ENCODE measurements around the gene THSD4.

DNA sequence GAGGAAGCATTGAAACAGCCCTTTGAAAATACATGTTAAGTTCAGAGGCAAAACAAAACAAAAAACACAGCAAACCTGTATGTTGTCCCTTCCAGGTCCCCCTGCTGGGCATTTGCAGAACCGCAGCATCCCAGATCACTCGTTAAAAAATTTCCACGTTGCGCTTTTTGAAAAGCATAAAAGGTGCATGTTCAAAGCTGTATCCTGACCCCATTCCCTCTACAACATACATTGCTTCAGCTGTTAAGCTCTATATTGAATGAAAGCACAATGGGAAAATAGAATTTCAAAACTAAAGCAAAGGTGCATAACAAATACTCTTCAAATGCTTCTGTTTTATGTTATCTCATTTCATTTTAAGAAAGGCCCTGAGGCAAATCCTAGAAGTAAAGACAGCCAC lies 328.3 kb downstream of the THSD4 start:
- TF ChIP-seq RAD21 (conservative IDR thresholded peaks at IDR 0.05) (peak; percentile 67), MXI1 (conservative IDR thresholded peaks at IDR 0.05; ENCODE audit: poor library complexity, severe bottlenecking) (no peak)
- TF ChIP-seq, protein P1, sequence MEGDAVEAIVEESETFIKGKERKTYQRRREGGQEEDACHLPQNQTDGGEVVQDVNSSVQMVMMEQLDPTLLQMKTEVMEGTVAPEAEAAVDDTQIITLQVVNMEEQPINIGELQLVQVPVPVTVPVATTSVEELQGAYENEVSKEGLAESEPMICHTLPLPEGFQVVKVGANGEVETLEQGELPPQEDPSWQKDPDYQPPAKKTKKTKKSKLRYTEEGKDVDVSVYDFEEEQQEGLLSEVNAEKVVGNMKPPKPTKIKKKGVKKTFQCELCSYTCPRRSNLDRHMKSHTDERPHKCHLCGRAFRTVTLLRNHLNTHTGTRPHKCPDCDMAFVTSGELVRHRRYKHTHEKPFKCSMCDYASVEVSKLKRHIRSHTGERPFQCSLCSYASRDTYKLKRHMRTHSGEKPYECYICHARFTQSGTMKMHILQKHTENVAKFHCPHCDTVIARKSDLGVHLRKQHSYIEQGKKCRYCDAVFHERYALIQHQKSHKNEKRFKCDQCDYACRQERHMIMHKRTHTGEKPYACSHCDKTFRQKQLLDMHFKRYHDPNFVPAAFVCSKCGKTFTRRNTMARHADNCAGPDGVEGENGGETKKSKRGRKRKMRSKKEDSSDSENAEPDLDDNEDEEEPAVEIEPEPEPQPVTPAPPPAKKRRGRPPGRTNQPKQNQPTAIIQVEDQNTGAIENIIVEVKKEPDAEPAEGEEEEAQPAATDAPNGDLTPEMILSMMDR (IDR thresholded peaks at IDR 0.05; ENCODE audit: poor library complexity, severe bottlenecking), result peak; percentile 78

Data from neural cell (in vitro differentiated cells).